Natural killer cell (primary cell): ENCODE measurements around the gene ILDR2. TPM values are rescaled to one million over a fixed set of nuclear protein-coding genes. Genes with fewer than 3 reads are reported as not detected.

ENCODE experiments used
- ATAC-seq, 3 donors: fragments of 150-1000 bp in 2 of 3; fragments of 200-7000 bp in 1 of 3; cut with Tn5 transposase; 1 replicate in 1 of 3; 2 replicates in 2 of 3; pipeline ENCODE4 v1.10.0; 2021; ENCODE audit warnings: mild to moderate bottlenecking in 2 of 3, moderate library complexity in 2 of 3
- DNase-seq, 2 donors: peaks; one replicate each; pipeline versions ENCODE4 v3.0.0 to v3.0.0-alpha.2; 2013 to 2021; ENCODE audit warnings: mixed read lengths in 1 of 2
- H3K27ac ChIP-seq: one replicate; pipeline ENCODE4 v1.5.1; 2013; ENCODE audit warnings: mild to moderate bottlenecking, low read length
- H3K27me3 ChIP-seq: one replicate; pipeline ENCODE4 v1.6.1; 2013; ENCODE audit warnings: low read length; ENCODE audit not compliant: control insufficient read depth, insufficient read depth
- H3K36me3 ChIP-seq: one replicate; pipeline ENCODE4 v1.6.1; 2013; ENCODE audit warnings: low read length; ENCODE audit not compliant: control insufficient read depth, insufficient read depth
- H3K4me1 ChIP-seq: one replicate; pipeline ENCODE4 v1.6.1; 2013; ENCODE audit warnings: low read length; ENCODE audit not compliant: control insufficient read depth, insufficient read depth
- H3K4me3 ChIP-seq: one replicate; pipeline ENCODE4 v1.5.1; 2013; ENCODE audit warnings: low read length
- H3K9me3 ChIP-seq: one replicate; pipeline ENCODE4 v1.6.1; 2013; ENCODE audit warnings: low read length; ENCODE audit not compliant: control insufficient read depth, insufficient read depth
- H3K27ac Mint-ChIP-seq, 2 donors: one replicate each; pipeline ENCODE4 v1.8.0; 2022; ENCODE audit warnings: mild to moderate bottlenecking in 2 of 2, mixed read lengths in 2 of 2, moderate library complexity in 1 of 2
- H3K27me3 Mint-ChIP-seq, 2 donors: one replicate each; pipeline ENCODE4 v1.8.0; 2022; ENCODE audit warnings: low read depth in 2 of 2, mixed read lengths in 2 of 2
- H3K36me3 Mint-ChIP-seq: one replicate; pipeline ENCODE4 v1.8.0; 2022; ENCODE audit warnings: mixed read lengths
- H3K4me1 Mint-ChIP-seq, 2 donors: one replicate each; pipeline ENCODE4 v1.8.0; 2022; ENCODE audit warnings: mixed read lengths in 2 of 2
- H3K4me3 Mint-ChIP-seq: one replicate; pipeline ENCODE4 v1.8.0; 2022; ENCODE audit warnings: mild to moderate bottlenecking, moderate library complexity, mixed read lengths
- H3K9me3 Mint-ChIP-seq, 2 donors: one replicate each; pipeline ENCODE4 v1.8.0; 2022; ENCODE audit warnings: mixed read lengths in 2 of 2
- CTCF ChIP-seq: fragments of 200-600 bp; IDR thresholded peaks from one replicate; pipeline ENCODE4 v1.8.0; 2022; ENCODE audit warnings: antibody characterized with exemption
- WGBS: methylation state at CpG from one replicate; pipeline ENCODE4 v1.1.7; 2013; ENCODE audit warnings: missing lambda C conversion rate; ENCODE audit not compliant: insufficient coverage; 5-methylcytosine and 5-hydroxymethylcytosine counted together
- intact Hi-C: fragments of 100-400 bp; cut with micrococcal nuclease; formaldehyde crosslinking; loops from one replicate; pipeline ENCODE4 v1.14.2; 2022
- total RNA-seq, 4 donors: library from RNA; stranded (reverse); fragments of 120-200 nt in 1 of 4; gene quantifications; one replicate each; pipeline versions ENCODE4 v1.2.3 to v1.2.4, GENCODE V29; 2013 to 2022

ILDR2 gene
- total RNA-seq, 3 donors from 2014 or later (not counting 1 experiment from before 2014, with no cell fraction given) = 2.4 to 4.3 (median 2.8) TPM

DNA sequence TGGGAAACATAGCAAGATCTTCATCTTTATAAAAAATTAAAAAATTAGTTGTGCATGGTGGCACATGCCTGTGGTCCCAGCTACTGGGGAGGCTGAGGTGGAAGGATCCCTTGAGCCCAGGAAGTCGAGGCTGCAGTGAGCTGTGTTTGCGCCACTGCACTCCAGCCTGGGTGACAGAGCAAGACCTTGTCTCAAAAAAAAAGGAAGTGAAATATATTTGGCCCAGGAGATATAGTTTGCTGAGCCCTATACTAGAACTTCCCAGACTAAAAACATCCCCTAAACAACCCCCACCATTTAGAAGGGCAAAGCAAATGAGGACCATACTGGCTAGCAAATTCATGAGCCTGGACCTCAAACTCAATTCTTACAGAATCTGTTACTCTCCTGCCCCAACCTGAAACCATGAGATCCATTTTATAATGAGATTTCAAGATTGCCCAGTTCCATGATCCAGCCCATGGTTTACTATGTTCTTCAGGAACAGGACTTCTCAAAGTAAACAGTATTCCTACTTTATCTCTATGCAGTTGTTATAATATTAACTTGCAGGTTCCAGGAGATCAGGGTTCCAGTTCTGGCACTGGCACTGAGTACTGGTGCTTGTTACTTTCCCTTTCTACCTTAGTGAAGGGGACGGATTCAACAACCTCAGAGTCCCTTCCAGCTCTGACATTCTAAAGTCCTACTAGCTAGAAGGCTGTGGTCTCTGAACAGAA, 50.4 kb downstream of the ILDR2 start:
- intact Hi-C loops = no loop called here
- WGBS = 62% methylated on average over 2 of the region's 3 CpGs

DNA sequence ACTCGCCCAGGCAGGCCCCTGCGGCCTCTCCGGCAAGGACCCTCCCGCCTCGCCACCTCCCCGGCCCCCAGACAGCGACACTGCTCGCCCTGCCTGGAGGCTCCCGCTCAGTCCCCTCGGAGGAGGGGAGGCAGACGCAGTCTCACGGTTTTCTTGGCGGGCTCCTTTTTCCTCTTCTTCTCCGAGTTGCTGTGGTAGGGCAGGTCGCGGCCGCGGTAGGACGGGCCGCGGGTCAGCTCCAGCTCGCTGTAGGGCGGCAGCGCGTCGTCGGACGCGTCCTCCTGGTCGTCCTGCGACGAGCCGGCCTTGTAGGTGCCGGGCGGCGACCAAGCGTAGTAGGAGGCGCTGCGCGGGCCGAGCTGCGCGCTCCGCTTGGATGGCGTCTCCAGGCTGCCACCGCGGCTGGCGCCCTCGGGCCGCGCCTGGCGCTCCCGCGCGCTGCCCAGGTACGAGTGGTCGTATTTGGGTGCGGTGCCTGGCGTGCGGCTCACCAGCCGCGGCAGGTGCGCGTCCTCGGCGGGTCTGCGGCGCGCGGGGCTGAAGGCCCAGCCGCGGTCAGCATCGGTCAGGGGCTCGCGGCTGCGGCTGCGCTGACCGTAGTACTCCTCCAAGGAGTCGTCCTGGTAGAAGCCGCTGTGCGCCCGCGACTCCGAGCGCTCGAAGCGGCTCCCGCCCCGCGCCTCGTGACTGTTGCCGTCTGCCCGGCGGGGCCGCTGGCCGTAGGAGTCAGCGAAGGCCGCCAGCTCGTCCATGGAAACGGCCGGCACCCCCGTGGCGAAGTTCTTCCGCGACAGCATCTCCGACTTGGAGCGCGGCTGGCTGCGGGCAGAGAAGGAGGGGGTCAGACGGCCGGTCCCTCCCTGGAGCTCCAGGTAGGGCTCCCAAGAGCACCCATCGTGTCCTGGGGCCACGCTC, 54.5 kb downstream of the ILDR2 start:
- H3K27ac ChIP-seq = no peak overlapping the region
- H3K9me3 ChIP-seq = no peaks in the 10 kb centered on the region
- DNase-seq (no peak), ATAC-seq (peak in 2 of 3 donors; percentile 8 to 49)
- H3K27me3 ChIP-seq = peaks cover 9% of the 10 kb centered on the region
- Mint-ChIP-seq H3K27ac (no peak overlapping the region), H3K4me3 (peak overlapping the region; percentile 53), H3K27me3 (peaks cover 26 to 37% of the 10 kb centered on the region in 2 donors), H3K4me1 (peaks cover 0 to 4% of the 10 kb centered on the region in 2 donors), H3K9me3 (no peaks in the 10 kb centered on the region), H3K36me3 (no peaks in the 10 kb centered on the region)
- 12% methylated on average over 113 of the region's 113 CpGs for WGBS
- no peaks in the 10 kb centered on the region for H3K36me3 ChIP-seq
- no peak for TF ChIP-seq CTCF
- no peak overlapping the region for H3K4me3 ChIP-seq
- peaks cover 6% of the 10 kb centered on the region for H3K4me1 ChIP-seq
- intact Hi-C loops = no loop called here

More for the DNA sequence above, 50.4 kb downstream of the ILDR2 start:
- H3K36me3 Mint-ChIP-seq = no peaks in the 10 kb centered on the region
- no peak for TF ChIP-seq CTCF
- no peak overlapping the region for H3K4me3 Mint-ChIP-seq
- Histone ChIP-seq H3K27ac (no peak overlapping the region), H3K36me3 (no peaks in the 10 kb centered on the region), H3K27me3 (peaks cover 8% of the 10 kb centered on the region), H3K9me3 (no peaks in the 10 kb centered on the region), H3K4me1 (peaks cover 6% of the 10 kb centered on the region), H3K4me3 (no peak overlapping the region)
- DNase-seq (no peak), ATAC-seq (no peak)
- H3K27me3 Mint-ChIP-seq = peaks cover 18 to 23% of the 10 kb centered on the region in 2 donors
- H3K4me1 Mint-ChIP-seq = peaks cover 0 to 4% of the 10 kb centered on the region in 2 donors
- H3K27ac Mint-ChIP-seq = no peak overlapping the region
- H3K9me3 Mint-ChIP-seq = no peaks in the 10 kb centered on the region

GRCh38 chr1:166918956-166919316, 56.4 kb downstream of the ILDR2 start:
- H3K27ac ChIP-seq = no peak overlapping the region
- WGBS = 89% methylated on average over 2 of the region's 2 CpGs
- no peak for DNase-seq
- Mint-ChIP-seq H3K4me1 (peaks cover 0 to 4% of the 10 kb centered on the region in 2 donors), H3K27me3 (peaks cover 26 to 37% of the 10 kb centered on the region in 2 donors), H3K36me3 (no peaks in the 10 kb centered on the region), H3K4me3 (no peak overlapping the region), H3K27ac (no peak overlapping the region), H3K9me3 (no peaks in the 10 kb centered on the region)
- H3K4me1 ChIP-seq = peaks cover 3% of the 10 kb centered on the region
- no peak for TF ChIP-seq CTCF
- no peak overlapping the region for H3K4me3 ChIP-seq
- peaks cover 9% of the 10 kb centered on the region for H3K27me3 ChIP-seq
- intact Hi-C loops = no loop called here
- no peaks in the 10 kb centered on the region for H3K9me3 ChIP-seq
- H3K36me3 ChIP-seq = no peaks in the 10 kb centered on the region
- ATAC-seq = no peak
